ENCODE data around the gene BANF2. TPM values are rescaled to one million over a fixed set of nuclear protein-coding genes. Genes with fewer than 3 reads are reported as not detected.
"Not testable (repeated sequence)": the region's sequence is repeated elsewhere in the genome, so short reads cannot be mapped to it uniquely, and the experiment has no call there.

BANF2 gene
- total RNA-seq, 1 donor from 2014 or later, result not detected

DNA sequence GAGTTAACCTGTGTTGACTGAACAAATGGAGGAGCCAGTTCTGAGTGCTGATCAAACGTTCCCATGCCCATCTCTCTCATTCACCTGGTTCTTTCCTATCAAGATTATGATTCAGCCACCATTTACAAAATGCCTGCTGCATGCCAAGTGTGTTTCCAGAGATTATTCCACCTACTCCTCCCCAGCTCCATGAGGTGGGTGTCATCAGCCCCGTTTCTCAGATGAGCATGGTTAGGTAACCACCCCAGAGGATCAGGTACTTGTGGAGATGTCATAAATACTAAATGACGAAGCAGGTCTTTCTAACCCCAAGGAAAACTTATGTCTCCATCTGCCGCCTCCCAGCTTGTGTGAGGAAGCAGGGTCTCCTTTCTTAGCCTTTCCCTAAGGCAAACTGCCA lies 2.1 kb downstream of the BANF2 start:
- no peak overlapping the region for H3K4me3 Mint-ChIP-seq
- POLR2A ChIA-PET, result no interaction called here
- intact Hi-C loops (cut with micrococcal nuclease), result no loop called here
- no peaks in the 10 kb centered on the region for H3K9me3 Mint-ChIP-seq
- H3K4me1 Mint-ChIP-seq, result no peaks in the 10 kb centered on the region
- TF ChIP-seq, protein P1, sequence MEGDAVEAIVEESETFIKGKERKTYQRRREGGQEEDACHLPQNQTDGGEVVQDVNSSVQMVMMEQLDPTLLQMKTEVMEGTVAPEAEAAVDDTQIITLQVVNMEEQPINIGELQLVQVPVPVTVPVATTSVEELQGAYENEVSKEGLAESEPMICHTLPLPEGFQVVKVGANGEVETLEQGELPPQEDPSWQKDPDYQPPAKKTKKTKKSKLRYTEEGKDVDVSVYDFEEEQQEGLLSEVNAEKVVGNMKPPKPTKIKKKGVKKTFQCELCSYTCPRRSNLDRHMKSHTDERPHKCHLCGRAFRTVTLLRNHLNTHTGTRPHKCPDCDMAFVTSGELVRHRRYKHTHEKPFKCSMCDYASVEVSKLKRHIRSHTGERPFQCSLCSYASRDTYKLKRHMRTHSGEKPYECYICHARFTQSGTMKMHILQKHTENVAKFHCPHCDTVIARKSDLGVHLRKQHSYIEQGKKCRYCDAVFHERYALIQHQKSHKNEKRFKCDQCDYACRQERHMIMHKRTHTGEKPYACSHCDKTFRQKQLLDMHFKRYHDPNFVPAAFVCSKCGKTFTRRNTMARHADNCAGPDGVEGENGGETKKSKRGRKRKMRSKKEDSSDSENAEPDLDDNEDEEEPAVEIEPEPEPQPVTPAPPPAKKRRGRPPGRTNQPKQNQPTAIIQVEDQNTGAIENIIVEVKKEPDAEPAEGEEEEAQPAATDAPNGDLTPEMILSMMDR (IDR thresholded peaks at IDR 0.05), result no peak
- H3K36me3 Mint-ChIP-seq (ENCODE audit: low read depth), result no peaks in the 10 kb centered on the region
- ATAC-seq (ENCODE audit: low read depth), result no peak
- CTCF ChIA-PET, result no interaction called here
- DNase-seq, result no peak
- no peaks in the 10 kb centered on the region for H3K27me3 Mint-ChIP-seq
- no peak overlapping the region for H3K27ac Mint-ChIP-seq

DNA sequence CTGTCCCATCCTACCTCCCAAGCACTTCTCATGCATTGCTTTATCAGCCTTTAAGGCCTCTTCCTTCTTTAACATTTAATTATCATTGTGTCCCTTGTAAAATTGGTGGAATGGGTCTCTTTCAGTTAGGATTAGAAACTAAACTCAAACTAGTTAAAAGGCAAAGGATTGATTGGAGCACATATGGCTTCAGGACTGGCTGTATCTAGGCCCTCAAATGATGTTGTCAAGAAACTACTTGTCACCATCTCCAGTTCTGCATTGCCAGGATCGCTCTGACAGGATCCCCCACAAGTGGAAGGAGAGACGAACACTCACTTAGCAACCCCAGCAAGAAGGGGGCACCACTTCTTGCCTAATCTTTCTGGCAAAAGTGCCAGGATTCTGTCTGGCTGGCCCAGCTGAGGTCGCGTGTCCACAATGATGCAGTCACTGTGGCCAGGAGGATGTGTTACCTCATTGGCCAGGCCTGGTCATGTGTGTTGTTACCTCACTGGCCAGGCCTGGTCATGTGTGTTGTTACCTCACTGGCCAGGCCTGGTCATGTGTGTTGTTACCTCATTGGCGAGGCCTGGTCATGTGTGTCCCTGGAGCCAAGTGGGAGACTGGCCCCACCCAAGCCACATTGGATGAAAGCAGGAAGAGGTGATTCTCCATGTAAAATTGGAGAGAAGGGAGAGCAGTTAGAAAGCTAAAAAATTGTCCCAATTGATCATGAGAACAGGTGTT lies 5.0 kb downstream of the BANF2 start:
- POLR2A ChIA-PET, result no interaction called here
- no peaks in the 10 kb centered on the region for H3K9me3 Mint-ChIP-seq
- no peaks in the 10 kb centered on the region for H3K4me1 Mint-ChIP-seq
- H3K4me3 Mint-ChIP-seq, result no peak overlapping the region
- CTCF ChIA-PET, result no interaction called here
- no peak for ATAC-seq (ENCODE audit: low read depth)
- TF ChIP-seq, protein P1 (IDR thresholded peaks at IDR 0.05), result no peak
- no peaks in the 10 kb centered on the region for H3K27me3 Mint-ChIP-seq
- H3K27ac Mint-ChIP-seq, result no peak overlapping the region
- intact Hi-C loops (cut with micrococcal nuclease), result no loop called here
- no peaks in the 10 kb centered on the region for H3K36me3 Mint-ChIP-seq (ENCODE audit: low read depth)
- DNase-seq, result no peak

DNA sequence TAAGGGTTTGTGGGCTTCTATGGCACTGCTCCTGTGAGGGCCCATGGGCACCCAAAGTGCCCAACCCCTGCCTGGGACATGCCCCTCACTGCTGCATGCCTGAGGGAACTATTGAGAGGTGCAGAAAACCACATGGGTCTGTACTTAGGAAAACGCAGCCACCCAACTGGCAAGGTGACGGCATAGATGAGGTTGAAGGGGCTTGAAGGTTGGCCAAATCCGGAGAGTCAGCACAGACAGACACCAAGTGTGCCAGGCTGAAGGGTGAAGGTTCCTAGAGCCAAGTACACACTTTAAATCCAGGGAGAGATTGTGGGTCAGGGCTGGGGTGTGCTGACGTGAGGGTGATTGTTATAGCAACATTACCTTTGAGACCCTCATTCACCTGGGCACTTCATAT lies 6.2 kb downstream of the BANF2 start:
- no peaks in the 10 kb centered on the region for H3K9me3 Mint-ChIP-seq
- H3K27me3 Mint-ChIP-seq, result no peaks in the 10 kb centered on the region
- ChIA-PET POLR2A (no interaction called here), CTCF (no interaction called here)
- TF ChIP-seq, protein P1 (IDR thresholded peaks at IDR 0.05), result no peak
- intact Hi-C loops (cut with micrococcal nuclease), result no loop called here
- no peak overlapping the region for H3K27ac Mint-ChIP-seq
- H3K4me1 Mint-ChIP-seq, result no peaks in the 10 kb centered on the region
- DNase-seq (no peak), ATAC-seq (ENCODE audit: low read depth) (no peak)
- no peaks in the 10 kb centered on the region for H3K36me3 Mint-ChIP-seq (ENCODE audit: low read depth)
- no peak overlapping the region for H3K4me3 Mint-ChIP-seq

DNA sequence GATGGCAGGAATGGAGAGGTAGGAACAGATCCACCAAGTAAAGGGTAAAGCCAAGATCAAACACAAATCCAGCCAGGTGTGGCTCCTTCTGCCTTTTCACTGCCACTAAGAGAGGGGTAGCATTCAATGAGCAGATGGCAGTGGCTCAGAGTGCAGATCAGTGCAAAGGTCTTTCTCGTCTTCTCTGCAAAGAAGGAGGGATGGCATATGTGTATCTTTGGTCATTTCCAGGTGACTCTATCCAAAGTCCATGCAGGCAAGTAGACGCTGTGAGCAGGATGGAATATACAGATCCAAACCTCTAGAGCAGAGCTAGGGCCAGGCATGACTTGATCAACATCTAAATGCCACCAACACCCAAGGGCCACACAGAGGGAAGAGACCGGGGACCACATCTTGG lies 6.9 kb downstream of the BANF2 start:
- CTCF ChIA-PET, result no interaction called here

DNA sequence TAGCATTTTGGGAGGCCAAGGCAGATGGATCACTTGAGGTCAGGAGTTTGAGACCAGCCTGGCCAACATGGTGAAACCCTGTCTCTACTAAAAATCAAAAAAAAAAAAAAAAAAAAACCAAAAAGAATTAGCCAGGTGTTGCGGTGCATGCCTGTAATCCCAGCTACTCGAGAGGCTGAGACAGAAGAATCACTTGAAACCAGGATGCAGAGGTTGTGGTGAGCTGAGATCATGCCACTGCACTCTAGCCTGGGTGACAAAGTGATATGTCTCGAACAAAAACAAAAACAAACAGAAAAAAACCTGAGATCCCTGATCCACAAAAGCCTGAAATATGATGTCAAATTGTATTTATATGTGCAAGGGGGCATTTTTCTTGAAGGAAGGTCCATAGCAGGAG lies 8.2 kb downstream of the BANF2 start:
- H3K9me3 Mint-ChIP-seq; H3K27ac Mint-ChIP-seq; H3K4me1 Mint-ChIP-seq; intact Hi-C loops (cut with micrococcal nuclease); ATAC-seq (ENCODE audit: low read depth); DNase-seq; POLR2A ChIA-PET; H3K27me3 Mint-ChIP-seq; CTCF ChIA-PET; H3K36me3 Mint-ChIP-seq (ENCODE audit: low read depth); H3K4me3 Mint-ChIP-seq: not testable (repeated sequence)

More for the DNA sequence above, 6.9 kb downstream of the BANF2 start:
- H3K4me1 Mint-ChIP-seq, result no peaks in the 10 kb centered on the region
- POLR2A ChIA-PET, result no interaction called here
- intact Hi-C loops (cut with micrococcal nuclease), result no loop called here
- ATAC-seq (ENCODE audit: low read depth) (no peak), DNase-seq (no peak)
- H3K9me3 Mint-ChIP-seq, result no peaks in the 10 kb centered on the region
- H3K36me3 Mint-ChIP-seq (ENCODE audit: low read depth), result no peaks in the 10 kb centered on the region
- no peaks in the 10 kb centered on the region for H3K27me3 Mint-ChIP-seq
- no peak overlapping the region for H3K4me3 Mint-ChIP-seq
- H3K27ac Mint-ChIP-seq, result no peak overlapping the region
- TF ChIP-seq, protein P1 (IDR thresholded peaks at IDR 0.05), result no peak

All from activated B cell treated with CpG ODN at 0.5 μM for 24 hours (primary cell).